SK-N-DZ (cell line): ENCODE results near the gene RHO.
"Not testable (repeated sequence)": the region's sequence is repeated elsewhere in the genome, so short reads cannot be mapped to it uniquely, and the experiment has no call there.

Experiments used
- DNase-seq: peaks from one replicate; pipeline ENCODE4 v3.0.0-alpha.2; 2015; ENCODE audit warnings: low spot score

Gene RHO

DNA sequence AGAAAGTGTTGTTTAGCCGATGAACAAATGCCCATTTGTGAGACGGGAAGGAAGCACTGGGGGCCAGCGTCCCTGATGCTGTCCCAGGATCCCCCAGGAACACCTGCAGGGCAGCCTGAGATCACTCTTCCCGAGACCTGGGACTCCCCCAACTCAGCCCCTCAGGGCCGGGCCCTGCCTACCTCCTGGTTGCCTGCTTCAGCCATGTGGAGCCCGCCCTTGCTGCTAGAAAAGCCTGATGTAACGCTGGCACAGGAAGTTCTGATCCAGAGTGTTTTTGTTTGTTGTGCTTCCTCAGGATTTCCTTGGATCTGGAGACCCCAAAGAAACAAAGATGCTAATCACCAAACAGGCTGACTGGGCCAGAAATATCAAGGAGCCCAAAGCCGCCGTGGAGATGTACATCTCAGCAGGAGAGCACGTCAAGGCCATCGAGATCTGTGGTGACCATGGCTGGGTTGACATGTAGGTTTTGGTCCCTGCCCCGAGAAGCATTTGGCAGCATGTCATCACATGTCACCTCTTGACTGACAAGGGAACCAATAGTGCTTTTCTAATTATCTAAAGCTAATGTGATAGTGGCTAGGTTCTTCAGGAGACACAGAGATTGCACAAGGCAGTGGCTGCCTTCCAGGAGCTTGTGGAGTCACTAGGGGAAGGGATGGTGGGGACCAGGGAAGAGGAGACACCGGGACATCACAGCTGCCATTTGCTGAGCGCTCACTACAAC is 28.7 kb upstream of the RHO start:
- DNase-seq, result not testable (repeated sequence)

DNA sequence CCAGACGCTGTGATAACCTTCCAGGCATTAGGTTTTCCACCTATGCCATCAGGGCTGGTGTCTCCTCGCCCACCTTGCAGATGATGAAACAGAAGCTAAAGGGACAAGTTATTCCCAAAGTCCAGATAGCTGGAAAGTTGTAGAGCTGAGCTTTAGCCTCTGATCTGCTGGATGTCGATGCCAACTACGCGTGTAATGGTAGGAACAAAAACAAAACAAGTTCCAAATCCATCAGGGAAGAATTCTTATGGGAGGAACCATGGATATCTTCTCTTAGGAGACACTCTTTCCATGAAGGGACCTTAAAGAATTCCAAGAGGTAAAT is 28.1 kb upstream of the RHO start:
- DNase-seq, result no peak

DNA sequence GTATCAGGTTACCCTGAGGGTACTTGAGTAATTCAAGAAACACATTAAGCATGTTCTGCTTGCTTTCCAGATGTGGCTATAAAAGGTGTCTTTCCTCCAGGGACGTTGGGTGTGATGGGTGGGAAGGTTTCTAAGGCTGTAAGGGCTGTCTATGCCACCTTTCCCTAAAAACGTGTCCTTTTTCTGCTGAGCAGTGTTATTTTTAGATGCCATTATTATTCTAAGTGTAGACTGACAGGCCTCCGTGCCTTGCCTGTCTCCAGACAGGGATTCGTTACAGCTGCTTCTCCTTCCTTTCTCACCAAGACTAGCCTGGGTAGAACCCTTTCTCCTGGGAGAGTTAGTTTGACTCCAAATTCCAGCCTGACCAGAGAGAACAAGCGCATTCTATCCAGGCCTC is 26.8 kb upstream of the RHO start:
- no peak for DNase-seq

DNA sequence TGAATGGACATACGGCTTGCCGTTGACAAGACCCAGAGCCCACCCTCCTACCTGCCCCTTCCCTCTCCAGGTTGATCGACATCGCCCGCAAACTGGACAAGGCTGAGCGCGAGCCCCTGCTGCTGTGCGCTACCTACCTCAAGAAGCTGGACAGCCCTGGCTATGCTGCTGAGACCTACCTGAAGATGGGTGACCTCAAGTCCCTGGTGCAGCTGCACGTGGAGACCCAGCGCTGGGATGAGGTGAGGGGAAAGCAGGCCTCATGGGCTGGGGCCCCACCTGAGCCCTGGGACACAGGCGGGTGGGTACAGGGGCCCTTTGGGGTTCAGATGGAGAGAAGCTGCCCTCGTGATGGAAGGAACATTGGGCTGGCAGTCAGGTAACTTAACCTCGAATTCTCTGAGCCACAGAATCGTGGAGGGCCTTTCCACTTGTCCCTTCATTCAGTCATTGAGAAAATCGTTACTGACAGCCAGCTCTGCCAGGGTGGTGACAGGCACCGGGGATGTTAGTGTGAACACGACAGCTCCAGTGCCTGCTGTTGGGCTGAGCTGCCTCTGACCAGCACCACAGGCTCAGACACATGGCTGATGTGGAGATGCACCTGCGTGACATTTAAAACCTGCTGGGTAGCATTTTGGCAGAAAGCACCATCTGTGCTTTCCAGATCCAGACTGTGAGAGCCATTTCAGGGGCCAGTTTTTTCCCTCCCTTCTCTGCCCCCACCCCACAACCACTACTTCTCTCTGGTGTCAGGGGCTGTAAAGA is 25.6 kb upstream of the RHO start:
- DNase-seq, result no peak

DNA sequence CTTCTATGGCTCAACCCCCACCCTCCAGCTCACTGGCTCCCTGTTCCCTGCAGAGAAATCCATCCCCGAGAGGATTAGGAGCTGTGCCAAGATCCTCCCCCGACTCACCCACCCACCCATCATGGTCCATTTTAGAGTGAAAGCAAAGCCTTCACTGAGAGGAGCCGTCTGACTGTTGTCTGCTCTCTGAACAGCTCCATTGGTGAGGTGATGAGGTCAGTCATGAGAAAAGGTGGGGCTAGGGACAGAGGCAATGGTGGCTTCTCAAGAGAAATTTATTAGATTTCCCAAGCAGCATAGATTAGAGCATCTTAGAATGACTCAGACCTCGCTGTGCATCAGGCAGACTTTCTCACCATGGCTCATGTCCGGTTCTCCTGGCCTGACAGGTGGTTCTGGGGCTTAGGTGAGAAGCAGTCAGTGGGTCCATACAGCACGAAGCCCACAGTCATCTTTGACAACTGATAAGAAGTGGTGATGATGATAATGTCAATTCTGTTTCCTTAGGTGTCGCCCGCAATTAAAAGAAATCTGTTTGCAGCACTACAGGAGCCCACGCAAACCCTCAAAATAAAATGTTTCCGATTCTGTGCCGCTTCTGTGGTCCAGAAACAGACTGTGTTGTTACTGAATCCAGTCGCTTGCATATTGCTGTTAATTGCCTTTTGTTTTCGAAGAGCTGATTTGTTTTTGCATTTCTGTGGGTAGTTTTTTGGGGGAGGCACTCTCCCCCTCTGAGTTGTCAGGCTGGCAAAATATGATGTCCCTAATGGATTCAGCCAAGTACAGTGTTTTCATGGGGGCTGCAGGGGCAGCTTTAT is 24.8 kb upstream of the RHO start:
- no peak for DNase-seq

DNA sequence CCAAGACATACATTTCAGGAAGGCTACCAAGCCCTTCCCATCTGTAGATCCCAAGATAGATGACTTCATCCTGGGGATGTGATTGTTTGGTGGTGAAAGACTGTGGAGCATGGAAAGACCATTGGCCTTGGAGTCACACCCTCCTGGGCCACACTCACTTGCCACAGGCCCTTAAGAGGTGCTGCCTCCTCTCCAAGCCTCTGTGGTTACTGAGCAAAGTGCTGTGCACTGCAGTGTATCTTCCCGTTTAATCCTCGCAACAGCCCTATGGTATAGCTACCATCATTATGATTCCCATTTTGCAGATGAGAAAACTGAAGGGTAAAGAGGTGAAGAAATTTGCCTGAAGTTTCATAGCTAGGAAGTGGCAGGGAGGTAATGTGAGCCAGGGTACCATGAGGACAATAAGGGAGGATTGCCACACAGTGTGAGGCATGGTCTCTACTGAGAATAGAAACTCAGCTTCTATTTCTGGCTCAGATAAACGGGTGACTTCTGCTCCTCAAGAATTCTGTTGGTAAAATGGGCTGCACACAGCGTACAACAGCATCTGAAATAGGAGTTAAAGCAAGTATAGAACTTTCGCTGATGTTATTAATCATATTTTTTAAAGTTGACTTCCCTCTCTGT is 23.9 kb upstream of the RHO start:
- DNase-seq, result no peak

DNA sequence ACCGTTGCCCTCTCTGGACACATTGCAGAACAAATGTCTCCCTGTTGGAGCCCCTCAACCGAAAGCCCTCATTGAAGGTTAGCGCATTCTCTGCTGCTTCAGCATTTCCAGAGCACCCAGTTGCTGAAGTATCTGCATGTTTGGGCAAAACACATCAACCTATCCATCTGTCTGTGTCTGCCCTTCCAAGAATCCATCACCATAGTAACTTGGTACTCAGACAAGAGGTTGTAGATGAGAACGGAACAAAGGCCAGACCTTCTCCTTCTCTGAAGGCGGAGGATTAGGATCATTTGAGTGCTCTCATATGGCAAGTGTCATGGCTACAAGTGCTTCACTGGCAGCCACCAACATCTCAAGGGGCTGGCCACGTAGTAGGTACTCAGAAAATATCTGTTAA is 23.1 kb upstream of the RHO start:
- DNase-seq, result no peak

DNA sequence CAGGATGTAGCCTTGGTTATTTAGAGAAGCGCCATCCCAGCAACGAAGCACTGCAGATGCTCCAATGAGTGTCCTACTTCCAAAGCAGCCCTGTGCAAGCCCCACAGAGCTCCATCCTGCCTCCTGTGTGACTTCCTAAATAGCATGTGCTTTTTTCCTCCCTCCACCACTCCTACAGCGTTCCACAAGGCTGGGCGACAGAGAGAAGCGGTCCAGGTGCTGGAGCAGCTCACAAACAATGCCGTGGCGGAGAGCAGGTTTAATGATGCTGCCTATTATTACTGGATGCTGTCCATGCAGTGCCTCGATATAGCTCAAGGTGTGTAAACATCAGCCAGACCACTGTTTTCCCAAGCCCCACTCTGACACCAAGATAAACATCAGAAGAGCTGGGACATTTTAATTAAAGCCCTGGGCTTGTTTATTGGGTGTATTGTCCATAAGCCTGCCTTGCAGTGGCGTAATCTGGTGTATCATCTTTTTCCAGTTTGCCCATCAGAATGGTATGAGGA is 22.2 kb upstream of the RHO start:
- peak; percentile 55 for DNase-seq

DNA sequence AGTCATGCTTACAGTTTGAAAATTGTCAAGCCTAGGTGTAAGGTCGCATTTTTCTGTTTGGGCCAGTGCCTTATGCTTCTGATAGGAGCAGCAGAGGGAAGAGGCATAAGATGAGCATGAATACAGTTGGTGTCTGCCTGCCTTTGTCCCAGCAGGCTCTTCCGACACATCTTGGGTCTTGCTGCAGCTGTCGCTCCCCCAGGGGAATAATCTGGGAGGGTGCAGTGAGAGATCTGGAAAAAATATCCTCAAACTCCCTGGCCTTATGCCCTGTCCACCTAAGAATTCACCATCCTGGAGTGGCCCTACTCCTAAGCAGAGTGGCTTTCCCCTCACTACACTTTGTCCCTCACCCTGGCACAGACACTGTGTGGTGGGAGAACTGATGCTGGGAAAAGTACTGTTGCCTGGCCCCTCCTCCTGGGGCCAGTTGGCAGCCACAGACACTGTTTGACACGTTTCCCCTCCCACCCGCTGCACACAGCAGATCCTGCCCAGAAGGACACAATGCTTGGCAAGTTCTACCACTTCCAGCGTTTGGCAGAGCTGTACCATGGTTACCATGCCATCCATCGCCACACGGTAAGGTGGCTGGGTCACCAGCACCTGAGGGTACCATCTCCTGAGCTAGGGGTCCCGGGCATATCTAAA is 21.1 kb upstream of the RHO start:
- no peak for DNase-seq

DNA sequence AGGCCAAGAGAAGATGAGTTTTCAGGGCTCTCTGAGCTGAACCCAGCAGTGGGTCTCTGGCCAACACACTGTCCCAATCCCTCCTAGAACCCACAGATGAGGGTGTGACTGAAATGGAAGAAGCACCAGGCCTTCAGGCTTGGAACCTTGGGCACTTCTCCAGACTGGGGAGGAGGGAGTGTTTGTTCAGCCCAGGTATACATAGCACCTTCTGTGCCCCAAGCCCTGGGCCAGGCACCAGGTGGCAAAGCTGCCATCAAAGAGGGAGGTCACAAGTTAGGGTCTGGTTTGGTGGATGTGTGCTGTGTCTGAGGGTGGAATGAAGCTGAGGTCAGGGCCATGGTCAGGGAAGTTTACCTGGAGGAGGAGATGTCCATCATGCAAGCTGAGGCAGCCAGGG is 15.8 kb upstream of the RHO start:
- DNase-seq, result no peak

DNA sequence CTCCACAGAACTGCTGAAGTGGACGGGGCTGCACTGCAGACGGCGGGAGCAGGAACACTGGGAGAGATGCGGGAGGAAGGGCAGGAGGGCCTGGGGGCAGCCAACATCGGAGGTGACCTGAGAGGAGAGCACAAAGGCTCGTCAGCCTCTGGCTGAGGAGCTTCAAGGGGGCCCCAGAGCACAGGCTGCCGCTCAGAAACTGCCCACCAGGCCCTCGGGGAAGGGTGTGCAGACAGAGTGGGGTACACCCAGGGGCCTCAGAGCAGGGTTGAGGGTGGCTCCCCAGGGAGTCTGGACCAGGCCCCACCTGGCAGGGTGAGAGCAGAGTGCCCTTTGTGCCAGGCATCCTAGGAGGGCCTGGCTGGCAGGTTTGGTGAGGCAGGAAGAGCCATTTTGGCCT is 14.7 kb upstream of the RHO start:
- no peak for DNase-seq

DNA sequence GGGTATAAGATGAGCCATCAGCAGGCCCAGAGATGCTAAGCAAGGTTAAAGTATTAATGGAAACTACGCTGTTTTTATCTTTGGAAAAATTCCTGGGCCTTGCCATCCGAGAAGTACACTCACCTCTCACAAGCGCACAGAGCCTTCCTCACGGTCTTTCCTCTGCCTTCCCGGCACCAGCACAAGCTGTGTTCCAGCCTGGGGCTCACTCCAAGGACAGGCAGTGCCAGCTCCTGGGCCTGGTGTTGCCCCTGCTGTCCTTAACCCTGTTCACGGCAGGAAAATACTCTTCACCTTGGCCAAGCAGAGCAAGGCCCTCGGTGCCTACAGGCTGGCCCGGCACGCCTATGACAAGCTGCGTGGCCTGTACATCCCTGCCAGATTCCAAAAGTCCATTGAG is 14.3 kb upstream of the RHO start:
- no peak for DNase-seq

DNA sequence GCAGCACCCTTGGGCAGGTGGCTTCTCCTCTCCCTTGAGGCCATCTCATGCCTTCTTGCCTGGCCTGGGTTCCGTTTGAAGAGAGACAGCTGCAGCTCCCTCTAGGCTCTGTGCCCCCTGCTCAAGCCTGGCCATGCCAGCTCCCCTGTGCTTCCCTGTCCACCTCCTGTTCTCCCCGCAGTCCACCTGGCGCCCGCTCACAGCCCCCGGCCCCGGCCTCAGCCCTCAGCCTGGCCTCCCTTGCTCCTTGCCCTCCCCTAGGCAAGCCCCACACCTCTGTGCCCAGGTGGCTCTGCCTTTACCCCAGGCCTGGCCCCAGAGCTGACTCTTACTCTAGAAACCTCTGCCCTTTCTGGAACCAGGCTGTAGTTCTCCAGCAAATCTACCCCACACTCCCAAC is 13.9 kb upstream of the RHO start:
- no peak for DNase-seq

DNA sequence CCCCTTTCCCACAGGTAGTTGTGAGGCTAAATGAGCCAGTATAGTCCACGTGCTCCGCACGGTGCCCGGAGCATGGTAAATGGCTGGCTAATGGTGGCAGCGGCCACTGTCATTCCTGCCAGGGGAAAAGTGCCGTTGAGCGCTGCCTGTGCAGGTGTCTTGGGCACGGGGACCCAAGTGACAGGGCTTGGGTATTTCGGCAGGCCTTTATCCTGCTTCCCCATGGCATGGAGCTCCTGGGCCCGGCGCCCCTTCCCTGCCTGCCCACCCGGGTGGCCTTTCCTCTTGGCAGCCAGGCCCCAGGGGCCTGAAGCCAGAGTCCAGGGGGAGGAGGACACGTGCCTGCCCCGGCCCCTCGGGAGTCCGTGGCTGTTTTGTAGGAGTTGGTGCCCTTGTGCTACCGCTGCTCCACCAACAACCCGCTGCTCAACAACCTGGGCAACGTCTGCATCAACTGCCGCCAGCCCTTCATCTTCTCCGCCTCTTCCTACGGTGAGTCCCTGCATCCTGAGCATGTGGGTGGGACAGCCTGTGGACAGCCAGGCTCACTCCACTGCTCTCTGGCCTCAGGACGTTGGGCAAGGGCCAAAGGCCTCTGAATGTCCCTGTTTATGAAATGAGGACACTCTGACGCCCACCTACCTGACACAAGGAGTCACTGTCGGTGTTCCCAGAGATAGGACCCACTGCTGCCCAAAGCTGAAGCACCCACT is 13.2 kb upstream of the RHO start:
- DNase-seq, result not testable (repeated sequence)

DNA sequence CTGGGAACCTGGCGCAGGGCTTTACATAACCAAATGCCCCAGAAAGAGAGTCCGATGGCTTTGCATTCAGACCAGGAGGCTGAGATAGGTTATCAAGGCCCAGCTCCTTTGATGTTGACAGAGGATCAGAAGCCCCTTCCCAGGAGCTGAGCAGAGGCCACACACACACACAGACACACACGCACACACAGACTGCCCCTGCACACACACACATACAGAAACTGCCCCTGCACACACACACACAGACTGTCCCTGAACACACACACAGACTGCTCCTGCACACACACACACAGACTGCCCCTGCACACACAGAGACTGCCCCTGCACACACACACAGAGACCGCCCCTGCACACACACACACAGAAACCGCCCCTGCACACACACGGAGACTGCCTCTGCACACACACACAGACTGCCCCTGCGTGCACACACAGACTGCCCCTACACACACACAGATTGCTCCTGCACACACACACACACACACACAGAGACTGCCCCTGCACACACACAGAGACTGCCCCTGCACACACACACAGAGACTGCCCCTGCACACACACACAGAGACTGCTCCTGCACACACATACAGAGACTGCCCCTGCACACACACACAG is 12.5 kb upstream of the RHO start:
- DNase-seq, result not testable (repeated sequence)

DNA sequence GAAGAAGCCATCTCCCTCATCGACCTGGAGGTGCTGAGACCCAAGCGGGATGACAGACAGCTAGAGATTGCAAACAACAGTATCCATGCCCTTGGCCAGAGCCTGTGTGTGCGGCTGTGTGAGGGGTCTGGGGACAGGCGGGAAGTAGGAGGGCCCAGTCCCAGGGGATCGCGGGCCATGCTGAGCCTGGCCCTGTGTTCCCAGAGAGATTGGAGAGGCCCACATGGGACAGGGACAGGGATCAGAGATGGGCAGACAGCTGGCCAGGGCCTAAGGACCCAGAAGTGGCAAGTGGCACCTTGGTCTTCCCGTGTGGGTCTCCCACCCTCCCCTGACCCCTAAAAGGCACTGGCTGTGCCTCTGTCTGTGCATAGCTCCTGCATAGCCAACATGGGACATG is 10.9 kb upstream of the RHO start:
- no peak for DNase-seq

DNA sequence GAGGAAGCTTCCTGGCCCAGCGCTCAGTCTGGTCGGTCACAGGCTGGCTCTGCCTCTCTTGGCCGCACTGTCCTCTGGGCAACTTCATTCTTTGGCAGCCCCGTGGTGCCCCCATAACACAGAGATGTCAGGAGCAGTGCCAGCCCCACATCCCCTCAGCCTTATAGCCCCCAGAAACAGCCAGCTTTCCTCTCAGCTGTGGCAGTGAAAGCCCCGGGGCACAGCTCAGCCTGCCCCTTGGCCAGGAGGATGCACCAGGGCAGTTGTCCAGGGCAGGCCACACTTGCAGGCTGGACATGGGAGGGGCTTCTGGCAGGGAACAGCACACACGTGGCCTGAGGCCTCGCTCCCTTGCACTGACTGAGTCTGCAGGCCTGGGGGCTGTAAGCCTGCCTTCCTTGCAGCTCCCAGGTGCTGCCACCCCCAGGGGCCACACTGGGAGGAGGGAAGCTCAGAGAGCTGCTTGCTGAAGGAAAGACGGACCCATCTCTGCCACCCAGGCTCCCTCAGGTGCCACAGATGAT is 10.3 kb upstream of the RHO start:
- DNase-seq, result no peak

DNA sequence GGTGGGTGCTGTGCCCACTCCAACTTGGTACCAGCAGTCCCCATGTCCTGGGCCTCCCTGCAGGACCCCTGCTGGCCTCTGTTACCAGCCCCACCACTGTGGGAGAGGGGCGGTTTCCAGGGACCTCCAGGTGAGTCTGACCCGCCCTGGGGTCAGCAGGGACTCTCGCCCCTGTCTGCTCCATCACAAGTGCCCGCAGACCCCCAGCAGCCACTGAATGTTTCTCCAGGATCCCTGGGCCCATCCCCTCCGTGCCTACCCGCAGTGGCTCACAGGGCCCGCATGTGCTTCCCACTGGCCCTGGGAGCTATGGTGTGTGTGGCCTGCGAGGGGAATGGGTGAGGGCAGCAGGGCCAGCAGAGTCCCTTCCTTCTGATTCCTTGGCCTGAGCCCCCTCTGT is 9.9 kb upstream of the RHO start:
- no peak for DNase-seq

DNA sequence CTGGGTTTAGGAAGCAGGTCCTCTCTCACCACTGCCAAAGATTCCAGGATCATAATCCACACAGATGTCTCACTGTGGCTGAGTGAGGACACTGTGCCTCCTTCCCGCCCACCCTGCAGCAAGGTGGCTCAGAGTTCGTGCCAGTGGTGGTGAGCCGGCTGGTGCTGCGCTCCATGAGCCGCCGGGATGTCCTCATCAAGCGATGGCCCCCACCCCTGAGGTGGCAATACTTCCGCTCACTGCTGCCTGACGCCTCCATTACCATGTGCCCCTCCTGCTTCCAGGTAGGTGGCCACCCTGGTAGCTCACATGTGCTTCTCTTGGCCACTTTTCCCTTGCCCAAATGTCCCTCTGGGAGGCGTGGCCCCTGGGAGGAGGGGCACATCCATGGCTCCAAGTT is 9.0 kb upstream of the RHO start:
- DNase-seq, result no peak
